Activated gamma-delta T cell treated with Interleukin-2 at 50 U/mL for 16 hours (primary cell): ENCODE measurements around the gene SF3A1.

Experiments used
- DNase-seq: peaks from one replicate; pipeline ENCODE4 v3.0.0-alpha.2; 2020

SF3A1 gene

DNA sequence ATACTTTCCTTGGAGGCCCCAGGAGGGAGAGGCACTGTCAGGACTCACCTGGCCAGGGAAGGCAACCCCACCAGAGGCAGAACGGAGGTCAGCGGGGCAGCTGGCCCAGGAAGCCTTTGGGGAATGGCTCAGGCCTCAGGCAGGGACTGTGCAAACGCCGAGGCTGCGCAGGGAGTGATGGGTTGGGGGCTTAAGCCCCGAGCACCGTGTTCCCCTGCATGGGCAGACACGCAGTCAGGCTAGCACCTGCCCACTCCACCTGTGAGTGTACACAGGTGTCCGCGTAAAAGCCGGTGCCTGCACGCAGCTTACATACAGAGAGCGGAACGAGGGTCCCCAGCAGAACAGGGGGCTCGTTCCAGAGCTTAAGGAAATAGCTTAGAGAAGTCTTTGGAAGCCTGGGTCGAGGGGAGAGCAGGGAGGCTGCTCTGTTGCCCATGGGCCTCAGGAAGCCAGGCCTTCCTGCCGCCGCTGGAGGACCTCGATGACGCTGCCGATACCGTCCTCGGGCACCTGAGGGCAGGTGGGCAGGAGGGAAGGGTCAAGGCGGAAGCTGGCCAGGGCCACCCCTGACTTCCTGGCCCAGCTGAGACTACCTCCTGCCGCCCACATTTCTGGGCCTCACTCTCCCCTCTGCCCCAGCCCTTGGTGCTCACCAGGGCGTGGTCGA, 71.4 kb downstream of the SF3A1 start:
- no peak for DNase-seq

DNA sequence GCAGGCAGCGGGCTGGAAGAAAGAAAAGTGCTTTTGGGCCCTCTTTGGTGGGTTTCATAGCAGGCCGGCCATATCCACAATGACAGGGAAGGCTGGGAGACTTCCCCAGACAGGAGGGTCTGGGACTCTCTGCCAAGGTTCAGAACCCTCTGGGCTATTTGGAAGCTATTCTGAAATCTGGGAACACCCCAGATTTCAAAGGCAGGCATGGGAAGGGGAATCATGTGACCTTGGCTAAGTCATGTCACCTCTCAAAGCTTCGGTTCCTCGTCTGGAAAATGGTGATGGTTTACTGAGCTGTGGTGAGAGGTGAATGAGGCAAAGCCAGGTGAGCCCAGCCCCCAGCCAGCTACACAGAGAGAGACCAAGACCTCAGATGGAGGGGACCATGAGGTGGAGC, 72.0 kb downstream of the SF3A1 start:
- no peak for DNase-seq

DNA sequence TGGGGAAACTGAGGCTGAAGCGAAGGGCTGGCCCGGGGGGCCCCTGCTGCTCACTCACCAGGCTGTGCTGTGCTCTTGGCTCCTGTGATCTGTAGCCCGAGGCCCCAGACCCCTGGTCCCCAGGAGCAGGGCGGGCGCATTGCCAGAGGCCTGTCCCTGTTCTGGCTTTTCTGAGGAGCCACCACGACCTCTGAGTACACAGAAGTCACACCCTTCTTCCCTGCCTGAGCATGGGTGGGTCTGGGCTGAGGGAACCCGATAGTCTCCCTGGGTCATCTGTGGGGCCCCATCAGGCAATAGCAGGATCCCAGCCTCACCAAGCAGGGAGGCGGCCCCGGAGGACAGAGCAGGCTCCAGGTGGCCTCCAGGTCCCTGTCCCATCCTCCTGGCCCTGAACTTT, 72.5 kb downstream of the SF3A1 start:
- no peak for DNase-seq

DNA sequence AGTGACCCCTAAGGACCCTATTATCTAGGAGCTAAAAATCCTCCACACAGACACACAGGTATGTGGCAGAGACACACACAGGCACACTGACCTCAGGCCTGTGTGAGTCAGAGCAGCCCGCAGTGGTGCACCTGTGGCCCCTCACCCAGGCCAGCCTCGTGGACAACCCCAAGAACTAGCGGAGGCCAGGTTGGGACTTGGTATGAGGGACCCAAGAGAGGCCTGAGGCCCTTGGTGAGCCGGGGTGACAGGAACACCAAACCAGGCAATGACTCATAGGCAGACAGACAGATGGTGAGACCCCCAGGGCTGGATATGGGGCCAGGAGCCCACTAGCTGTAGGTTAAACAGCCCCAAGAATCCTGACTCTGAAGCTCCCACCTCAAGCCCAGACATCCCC, 73.4 kb downstream of the SF3A1 start:
- no peak for DNase-seq

DNA sequence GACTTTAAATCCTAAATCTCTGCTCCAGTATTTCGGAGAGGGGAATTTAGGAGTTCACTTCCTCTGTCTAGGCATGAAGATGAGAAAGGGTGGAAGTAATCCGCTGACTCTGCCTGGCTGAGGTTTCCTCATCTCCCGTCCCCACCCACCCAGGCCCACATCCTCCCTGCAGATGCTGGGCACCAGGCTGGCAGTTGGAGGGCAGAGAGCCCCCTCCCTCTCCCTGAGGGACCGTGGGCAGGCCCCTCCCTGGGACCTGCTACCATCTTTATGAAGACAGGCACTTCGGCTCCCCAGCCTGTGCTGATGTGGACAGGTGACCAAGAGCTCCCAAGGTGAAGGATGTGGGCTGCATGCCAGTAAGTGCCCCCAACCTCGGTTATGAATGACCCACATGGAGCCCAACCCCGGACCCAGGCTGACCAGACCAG, 74.1 kb downstream of the SF3A1 start:
- DNase-seq, result no peak
